GM12878 (cell line): ENCODE measurements around the gene GNB5.

Experiments used
- ATF2 ChIP-seq: IDR thresholded peaks from 2 replicates; pipeline ENCODE4 v1.6.1; 2012; ENCODE audit warnings: low read length, inconsistent platforms
- EZH2 ChIP-seq: IDR thresholded peaks from 2 replicates; pipeline ENCODE4 v1.6.1; 2012; ENCODE audit warnings: low read depth, mild to moderate bottlenecking, control low read depth, inconsistent platforms, low read length, borderline replicate concordance; ENCODE audit not compliant: control insufficient read depth
- MAX ChIP-seq: IDR thresholded peaks from 2 replicates; pipeline ENCODE4 v1.6.1; 2012; ENCODE audit warnings: low read depth, low read length, improper control_type of control experiment
- MTA3 ChIP-seq: IDR thresholded peaks from 2 replicates; pipeline ENCODE4 v1.6.1; 2012; ENCODE audit warnings: low read length, inconsistent platforms, borderline replicate concordance
- POLR2A ChIP-seq: IDR thresholded peaks from 2 replicates; pipeline ENCODE4 v1.6.1; 2011; ENCODE audit warnings: low read depth, mild to moderate bottlenecking, low read length
- RELA ChIP-seq: fragments of 450-650 bp; IDR thresholded peaks from 2 replicates; pipeline ENCODE4 v1.8.0; 2014; ENCODE audit warnings: borderline replicate concordance; ENCODE audit not compliant: partially characterized antibody
- SMC3 ChIP-seq: IDR thresholded peaks from 2 replicates; pipeline ENCODE4 v1.6.1; 2011; ENCODE audit warnings: low read length, improper control_type of control experiment, borderline replicate concordance
- TAF1 ChIP-seq: IDR thresholded peaks from 2 replicates; pipeline ENCODE4 v1.6.1; 2011; ENCODE audit warnings: mild to moderate bottlenecking, low read depth, low read length, borderline replicate concordance
- TCF7 ChIP-seq: IDR thresholded peaks from 2 replicates; pipeline ENCODE4 v1.6.1; 2014; ENCODE audit warnings: antibody characterized with exemption, borderline replicate concordance
- YY1 ChIP-seq: IDR thresholded peaks from 2 replicates; pipeline ENCODE4 v1.6.1; 2011; ENCODE audit warnings: low read depth, mild to moderate bottlenecking, low read length
- TF ChIP-seq, protein P1 (sequence below), 3 experiments: IDR thresholded peaks in 2 of 3; conservative IDR thresholded peaks in 1 of 3; 2 replicates each; pipeline ENCODE4 v1.5.1; 2011; ENCODE audit warnings: low read depth in 3 of 3, low read length in 3 of 3, mild to moderate bottlenecking in 3 of 3, control low read depth in 2 of 3, moderate library complexity in 2 of 3, inconsistent platforms in 1 of 3, mixed read lengths in 1 of 3; ENCODE audit not compliant: control insufficient read depth in 2 of 3, insufficient read depth in 1 of 3; ENCODE audit errors: extremely low read depth in 1 of 3

GRCh38 chr15:52225230-52225629 is 34.0 kb upstream of the GNB5 start:
- TF ChIP-seq YY1 (no peak), POLR2A (no peak), RELA (no peak), EZH2 (no peak), ATF2 (no peak), TCF7 (no peak), SMC3 (no peak), MTA3 (no peak), MAX (no peak), TAF1 (no peak)
- TF ChIP-seq, protein P1, sequence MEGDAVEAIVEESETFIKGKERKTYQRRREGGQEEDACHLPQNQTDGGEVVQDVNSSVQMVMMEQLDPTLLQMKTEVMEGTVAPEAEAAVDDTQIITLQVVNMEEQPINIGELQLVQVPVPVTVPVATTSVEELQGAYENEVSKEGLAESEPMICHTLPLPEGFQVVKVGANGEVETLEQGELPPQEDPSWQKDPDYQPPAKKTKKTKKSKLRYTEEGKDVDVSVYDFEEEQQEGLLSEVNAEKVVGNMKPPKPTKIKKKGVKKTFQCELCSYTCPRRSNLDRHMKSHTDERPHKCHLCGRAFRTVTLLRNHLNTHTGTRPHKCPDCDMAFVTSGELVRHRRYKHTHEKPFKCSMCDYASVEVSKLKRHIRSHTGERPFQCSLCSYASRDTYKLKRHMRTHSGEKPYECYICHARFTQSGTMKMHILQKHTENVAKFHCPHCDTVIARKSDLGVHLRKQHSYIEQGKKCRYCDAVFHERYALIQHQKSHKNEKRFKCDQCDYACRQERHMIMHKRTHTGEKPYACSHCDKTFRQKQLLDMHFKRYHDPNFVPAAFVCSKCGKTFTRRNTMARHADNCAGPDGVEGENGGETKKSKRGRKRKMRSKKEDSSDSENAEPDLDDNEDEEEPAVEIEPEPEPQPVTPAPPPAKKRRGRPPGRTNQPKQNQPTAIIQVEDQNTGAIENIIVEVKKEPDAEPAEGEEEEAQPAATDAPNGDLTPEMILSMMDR (IDR thresholded peaks at IDR 0.05 in 2 of 3, conservative IDR thresholded peaks at IDR 0.05 in 1 of 3; ENCODE audit: control insufficient read depth in 2 of 3, extremely low read depth in 1 of 3, insufficient read depth in 1 of 3, low read depth in 3 of 3, low read length in 3 of 3): no peak
